B cell (primary cell): ENCODE measurements around the gene KSR2.
"Not testable (repeated sequence)": the region's sequence is repeated elsewhere in the genome, so short reads cannot be mapped to it uniquely, and the experiment has no call there.

Experiments
- CTCF ChIP-seq: fragments of 200-600 bp; IDR thresholded peaks from one replicate; pipeline ENCODE4 v1.8.0; 2022; ENCODE audit warnings: antibody characterized with exemption, mild to moderate bottlenecking
- EZH2 ChIP-seq: IDR thresholded peaks from 2 replicates; pipeline ENCODE4 v1.6.1; 2012; ENCODE audit warnings: borderline replicate concordance, low read depth, mild to moderate bottlenecking, moderate library complexity, low read length; ENCODE audit not compliant: insufficient read depth, poor library complexity, severe bottlenecking

- not testable (repeated sequence) for TF ChIP-seq CTCF, EZH2
These were observed 77.5 kb downstream of the KSR2 start for GRCh38 chr12:117891265-117891664.
